GM19043 (cell line): ENCODE results near the gene RAPGEF1.
"Not testable (repeated sequence)": the region's sequence is repeated elsewhere in the genome, so short reads cannot be mapped to it uniquely, and the experiment has no call there.

Experiments used
- ATAC-seq: cut with Tn5 transposase; IDR thresholded peaks from one replicate; pipeline ENCODE4 v1.9.1; 2021; ENCODE audit warnings: low read depth; ENCODE audit not compliant: unreplicated experiment

Gene RAPGEF1

GRCh38 chr9:131673531-131673930 lies 66.3 kb downstream of the RAPGEF1 start:
- ATAC-seq, result no peak

GRCh38 chr9:131673068-131673467 lies 66.8 kb downstream of the RAPGEF1 start:
- ATAC-seq, result no peak

- ATAC-seq, result no peak
Observed at GRCh38 chr9:131672451-131672850, 67.4 kb downstream of the RAPGEF1 start.

- ATAC-seq, result no peak
Observed at GRCh38 chr9:131671133-131671520, 68.7 kb downstream of the RAPGEF1 start.

- ATAC-seq, result no peak
Observed at GRCh38 chr9:131670247-131671132, 69.4 kb downstream of the RAPGEF1 start.

- ATAC-seq, result no peak
Observed at GRCh38 chr9:131669269-131670157, 70.4 kb downstream of the RAPGEF1 start.

GRCh38 chr9:131668439-131669268 lies 71.2 kb downstream of the RAPGEF1 start:
- no peak for ATAC-seq

GRCh38 chr9:131668057-131668438 lies 71.8 kb downstream of the RAPGEF1 start:
- ATAC-seq, result no peak

GRCh38 chr9:131667576-131667975 lies 72.3 kb downstream of the RAPGEF1 start:
- no peak for ATAC-seq

GRCh38 chr9:131666774-131667173 lies 73.1 kb downstream of the RAPGEF1 start:
- no peak for ATAC-seq

- ATAC-seq, result no peak
Observed at GRCh38 chr9:131666029-131666428, 73.8 kb downstream of the RAPGEF1 start.

GRCh38 chr9:131663288-131663687 lies 76.6 kb downstream of the RAPGEF1 start:
- no peak for ATAC-seq

- ATAC-seq, result not testable (repeated sequence)
Observed at GRCh38 chr9:131662289-131662621, 77.6 kb downstream of the RAPGEF1 start.

GRCh38 chr9:131661568-131662288 lies 78.1 kb downstream of the RAPGEF1 start:
- no peak for ATAC-seq

GRCh38 chr9:131660466-131661405 lies 79.1 kb downstream of the RAPGEF1 start:
- ATAC-seq, result no peak

- no peak for ATAC-seq
Observed at GRCh38 chr9:131658377-131659129, 81.3 kb downstream of the RAPGEF1 start.

- no peak for ATAC-seq
Observed at GRCh38 chr9:131657940-131658339, 81.9 kb downstream of the RAPGEF1 start.

- ATAC-seq, result no peak
Observed at GRCh38 chr9:131657456-131657855, 82.4 kb downstream of the RAPGEF1 start.
